BE2C (cell line): ENCODE data around the gene NFATC2.

ENCODE experiments used
- DNase-seq: peaks from one replicate; pipeline ENCODE4 v3.0.0-alpha.2; 2020
- H3K27me3 ChIP-seq: fragments of 250-450 bp; sonication (Bioruptor Pico); 2 replicates; pipeline ENCODE4 v1.5.1; 2020; ENCODE audit warnings: mild to moderate bottlenecking
- H3K36me3 ChIP-seq: fragments of 250-450 bp; sonication (Bioruptor Pico); 2 replicates; pipeline ENCODE4 v1.5.1; 2020; ENCODE audit warnings: mild to moderate bottlenecking
- H3K4me1 ChIP-seq: fragments of 250-450 bp; sonication (Bioruptor Pico); 2 replicates; pipeline ENCODE4 v1.5.1; 2020
- H3K4me3 ChIP-seq: 2 replicates; pipeline ENCODE4 v1.5.1; 2011; ENCODE audit warnings: low read depth, low read length
- H3K9me3 ChIP-seq: fragments of 250-450 bp; sonication (Bioruptor Pico); 2 replicates; pipeline ENCODE4 v1.5.1; 2020
- TF ChIP-seq, protein P1 (sequence below): IDR thresholded peaks from 2 replicates; pipeline ENCODE4 v1.5.1; 2012; ENCODE audit warnings: mild to moderate bottlenecking, low read depth, low read length

NFATC2 gene

DNA sequence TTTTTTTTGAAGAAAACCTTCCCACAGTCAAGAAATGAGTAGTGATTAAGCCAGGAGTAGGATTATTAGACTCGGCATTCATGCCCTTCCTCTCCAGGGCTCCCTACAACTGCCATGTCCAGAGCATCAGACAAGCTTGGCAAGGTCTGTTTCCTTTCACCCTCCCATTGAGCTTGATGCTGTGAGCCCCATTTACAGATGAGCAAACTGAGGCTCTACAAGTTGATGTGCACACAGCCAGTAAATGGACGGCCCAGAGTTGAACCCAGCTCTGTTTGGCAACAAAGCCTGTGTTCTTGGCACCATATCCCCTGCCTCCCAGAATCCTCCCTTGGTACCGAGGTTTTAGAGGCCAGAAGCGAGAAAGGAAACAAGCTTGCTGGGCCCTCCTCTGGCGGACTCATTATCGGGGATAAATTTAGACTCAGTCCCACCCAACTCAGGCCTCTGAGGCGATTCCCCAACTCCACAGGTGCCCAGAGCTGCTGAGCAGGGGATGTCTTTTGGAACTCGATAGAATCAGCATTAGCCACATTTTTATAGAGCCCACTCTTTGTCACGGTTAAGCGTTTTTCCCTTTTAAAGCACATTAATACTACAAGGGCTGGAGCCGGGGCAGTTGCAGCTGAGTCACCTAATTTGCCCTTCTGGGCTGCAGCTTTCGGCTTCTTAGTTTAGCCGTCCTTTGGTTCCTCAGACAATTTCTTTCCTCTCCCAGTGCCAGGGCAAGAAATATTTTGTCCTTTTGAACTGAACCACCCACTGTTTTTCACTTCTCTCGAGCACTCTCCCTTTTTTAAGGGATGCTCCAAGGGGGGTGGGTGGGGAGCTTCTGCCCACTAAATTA is 23.0 kb upstream of the NFATC2 start:
- H3K4me3 ChIP-seq: no peak overlapping the region
- TF ChIP-seq, protein P1, sequence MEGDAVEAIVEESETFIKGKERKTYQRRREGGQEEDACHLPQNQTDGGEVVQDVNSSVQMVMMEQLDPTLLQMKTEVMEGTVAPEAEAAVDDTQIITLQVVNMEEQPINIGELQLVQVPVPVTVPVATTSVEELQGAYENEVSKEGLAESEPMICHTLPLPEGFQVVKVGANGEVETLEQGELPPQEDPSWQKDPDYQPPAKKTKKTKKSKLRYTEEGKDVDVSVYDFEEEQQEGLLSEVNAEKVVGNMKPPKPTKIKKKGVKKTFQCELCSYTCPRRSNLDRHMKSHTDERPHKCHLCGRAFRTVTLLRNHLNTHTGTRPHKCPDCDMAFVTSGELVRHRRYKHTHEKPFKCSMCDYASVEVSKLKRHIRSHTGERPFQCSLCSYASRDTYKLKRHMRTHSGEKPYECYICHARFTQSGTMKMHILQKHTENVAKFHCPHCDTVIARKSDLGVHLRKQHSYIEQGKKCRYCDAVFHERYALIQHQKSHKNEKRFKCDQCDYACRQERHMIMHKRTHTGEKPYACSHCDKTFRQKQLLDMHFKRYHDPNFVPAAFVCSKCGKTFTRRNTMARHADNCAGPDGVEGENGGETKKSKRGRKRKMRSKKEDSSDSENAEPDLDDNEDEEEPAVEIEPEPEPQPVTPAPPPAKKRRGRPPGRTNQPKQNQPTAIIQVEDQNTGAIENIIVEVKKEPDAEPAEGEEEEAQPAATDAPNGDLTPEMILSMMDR: no peak
- no peaks in the 10 kb centered on the region for H3K36me3 ChIP-seq
- H3K27me3 ChIP-seq: peaks cover 38% of the 10 kb centered on the region
- H3K9me3 ChIP-seq: no peaks in the 10 kb centered on the region
- DNase-seq: no peak
- no peaks in the 10 kb centered on the region for H3K4me1 ChIP-seq

DNA sequence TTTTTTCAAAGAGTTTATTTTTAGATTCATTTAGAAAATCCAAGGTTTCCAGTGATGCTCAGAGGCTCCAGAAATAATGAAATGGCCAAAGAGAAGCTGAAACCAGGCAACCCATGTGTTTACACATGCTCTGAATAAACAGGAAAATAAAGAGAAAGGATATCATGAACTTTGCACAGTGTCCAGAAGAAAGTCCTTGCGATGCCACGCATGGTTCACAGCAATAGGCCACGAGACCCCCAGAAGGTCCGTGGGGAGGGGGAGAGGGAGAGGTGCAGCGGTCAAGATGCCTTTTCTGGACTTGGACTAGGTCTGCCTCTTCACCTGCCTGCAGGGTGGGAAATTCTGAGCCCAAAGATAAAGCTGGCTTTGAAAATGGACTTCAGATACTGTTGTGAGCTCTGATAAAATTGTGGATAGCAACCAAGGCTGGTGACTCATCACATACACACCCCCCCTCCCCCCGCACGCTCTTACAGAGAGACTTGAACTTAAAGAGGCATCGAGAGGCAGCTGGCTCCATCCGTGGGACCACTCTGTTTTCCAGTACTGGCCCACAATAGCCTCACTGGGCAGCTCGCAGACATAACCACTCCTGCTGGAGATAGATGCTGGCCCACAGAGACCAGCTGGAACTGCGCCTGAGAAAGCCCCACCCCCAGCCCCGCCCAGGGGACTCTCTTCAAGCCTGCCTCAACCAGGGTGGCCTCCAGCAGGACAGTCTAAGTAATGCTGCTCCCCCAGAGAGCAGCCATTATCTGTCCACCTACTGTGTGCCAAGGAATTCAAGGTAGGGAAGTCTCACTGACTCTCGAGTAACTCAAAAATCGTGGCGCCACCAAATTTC is 21.2 kb upstream of the NFATC2 start:
- H3K4me3 ChIP-seq: no peak overlapping the region
- H3K36me3 ChIP-seq: no peaks in the 10 kb centered on the region
- peaks cover 55% of the 10 kb centered on the region for H3K27me3 ChIP-seq
- peak; percentile 24 for DNase-seq
- no peaks in the 10 kb centered on the region for H3K4me1 ChIP-seq
- TF ChIP-seq, protein P1: no peak
- no peaks in the 10 kb centered on the region for H3K9me3 ChIP-seq

DNA sequence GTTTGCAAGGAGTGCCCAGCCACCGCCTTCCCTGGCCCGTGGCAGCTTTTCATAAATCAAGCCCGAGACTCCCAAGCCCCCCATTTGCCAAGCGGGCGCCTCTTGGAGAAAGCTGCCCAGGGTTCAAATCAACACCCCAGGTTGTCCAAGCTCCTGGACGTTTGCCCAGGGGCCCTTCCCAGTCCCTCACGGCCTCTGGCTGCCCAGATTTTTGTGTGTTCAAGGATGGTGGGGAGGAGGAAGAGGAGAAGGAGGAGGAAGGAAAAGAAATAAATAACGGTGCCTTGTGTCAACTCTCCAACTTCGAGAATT is 20.6 kb upstream of the NFATC2 start:
- DNase-seq: no peak
- H3K4me1 ChIP-seq: no peaks in the 10 kb centered on the region
- H3K4me3 ChIP-seq: no peak overlapping the region
- H3K36me3 ChIP-seq: no peaks in the 10 kb centered on the region
- no peaks in the 10 kb centered on the region for H3K9me3 ChIP-seq
- peaks cover 55% of the 10 kb centered on the region for H3K27me3 ChIP-seq
- TF ChIP-seq, protein P1: no peak

DNA sequence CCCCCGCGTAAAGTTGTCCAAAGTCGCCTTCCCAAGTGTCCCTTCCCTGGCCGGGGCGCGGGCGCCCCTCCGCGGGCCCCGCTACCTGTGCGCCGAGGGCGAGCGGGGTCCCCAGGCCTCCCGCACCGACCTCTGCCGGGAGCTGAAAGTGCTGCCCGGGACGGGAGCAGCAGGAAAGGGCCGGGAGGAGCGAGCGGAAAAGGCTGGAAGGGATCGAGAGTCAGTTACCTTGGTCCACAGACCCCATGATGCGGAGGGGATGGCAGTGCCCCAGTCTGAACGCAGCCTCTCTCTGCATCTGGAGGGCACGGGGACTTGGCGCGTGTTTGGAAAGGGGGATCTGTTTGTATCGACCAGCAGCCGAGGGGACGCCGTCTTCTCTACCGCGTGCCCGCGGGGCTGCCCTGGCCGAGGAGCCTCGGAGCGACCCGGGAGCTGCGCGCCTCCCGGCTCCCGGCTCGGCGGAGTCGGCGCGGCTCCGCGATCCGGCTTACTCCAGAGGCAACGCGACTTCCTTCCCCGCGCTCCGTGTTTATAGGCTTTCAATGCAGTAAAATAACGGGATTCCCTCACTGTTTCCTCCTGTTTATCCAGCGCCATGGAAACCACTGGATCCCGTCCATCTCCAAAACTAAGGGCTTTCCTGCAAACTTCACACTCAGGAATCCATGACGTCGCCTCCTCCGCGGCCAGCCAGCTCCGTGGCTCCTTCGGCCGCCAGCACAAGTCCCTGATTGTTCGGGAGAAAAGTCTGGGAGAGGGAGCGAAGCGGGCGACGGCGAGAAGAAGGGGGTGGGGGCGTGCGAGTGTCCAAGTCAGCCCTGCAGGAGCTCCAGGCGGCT is 20.0 kb upstream of the NFATC2 start:
- peak; percentile 11 for DNase-seq
- Histone ChIP-seq H3K36me3 (no peaks in the 10 kb centered on the region), H3K4me3 (no peak overlapping the region), H3K9me3 (no peaks in the 10 kb centered on the region), H3K27me3 (peaks cover 55% of the 10 kb centered on the region), H3K4me1 (no peaks in the 10 kb centered on the region)
- TF ChIP-seq, protein P1: no peak

DNA sequence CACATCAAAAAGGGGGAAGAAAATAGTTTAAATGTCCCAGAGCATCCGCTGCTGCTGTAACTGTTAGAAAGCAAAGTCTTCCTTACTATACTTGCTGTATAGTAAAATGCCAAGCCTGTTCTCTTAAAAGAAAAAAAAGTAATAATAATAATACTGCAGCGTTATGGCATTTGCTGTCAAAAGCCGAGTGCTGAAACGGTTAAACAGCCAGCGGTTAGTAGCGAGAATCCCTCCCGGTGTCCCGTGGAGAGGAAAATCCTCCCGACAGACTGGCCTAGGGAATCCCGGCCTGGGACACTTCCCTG is 19.5 kb upstream of the NFATC2 start:
- DNase-seq: no peak
- no peaks in the 10 kb centered on the region for H3K9me3 ChIP-seq
- TF ChIP-seq, protein P1: no peak
- no peaks in the 10 kb centered on the region for H3K4me1 ChIP-seq
- no peak overlapping the region for H3K4me3 ChIP-seq
- no peaks in the 10 kb centered on the region for H3K36me3 ChIP-seq
- peaks cover 55% of the 10 kb centered on the region for H3K27me3 ChIP-seq
